GM21528 (cell line): ENCODE results near the gene SLCO1B1.
"Not testable (repeated sequence)": the region's sequence is repeated elsewhere in the genome, so short reads cannot be mapped to it uniquely, and the experiment has no call there.

Experiments used
- ATAC-seq: cut with Tn5 transposase; IDR thresholded peaks from one replicate; pipeline ENCODE4 v1.9.1; 2021; ENCODE audit warnings: mild to moderate bottlenecking, moderate library complexity; ENCODE audit not compliant: unreplicated experiment, low FRiP score

The SLCO1B1 gene, protein sequence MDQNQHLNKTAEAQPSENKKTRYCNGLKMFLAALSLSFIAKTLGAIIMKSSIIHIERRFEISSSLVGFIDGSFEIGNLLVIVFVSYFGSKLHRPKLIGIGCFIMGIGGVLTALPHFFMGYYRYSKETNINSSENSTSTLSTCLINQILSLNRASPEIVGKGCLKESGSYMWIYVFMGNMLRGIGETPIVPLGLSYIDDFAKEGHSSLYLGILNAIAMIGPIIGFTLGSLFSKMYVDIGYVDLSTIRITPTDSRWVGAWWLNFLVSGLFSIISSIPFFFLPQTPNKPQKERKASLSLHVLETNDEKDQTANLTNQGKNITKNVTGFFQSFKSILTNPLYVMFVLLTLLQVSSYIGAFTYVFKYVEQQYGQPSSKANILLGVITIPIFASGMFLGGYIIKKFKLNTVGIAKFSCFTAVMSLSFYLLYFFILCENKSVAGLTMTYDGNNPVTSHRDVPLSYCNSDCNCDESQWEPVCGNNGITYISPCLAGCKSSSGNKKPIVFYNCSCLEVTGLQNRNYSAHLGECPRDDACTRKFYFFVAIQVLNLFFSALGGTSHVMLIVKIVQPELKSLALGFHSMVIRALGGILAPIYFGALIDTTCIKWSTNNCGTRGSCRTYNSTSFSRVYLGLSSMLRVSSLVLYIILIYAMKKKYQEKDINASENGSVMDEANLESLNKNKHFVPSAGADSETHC

DNA sequence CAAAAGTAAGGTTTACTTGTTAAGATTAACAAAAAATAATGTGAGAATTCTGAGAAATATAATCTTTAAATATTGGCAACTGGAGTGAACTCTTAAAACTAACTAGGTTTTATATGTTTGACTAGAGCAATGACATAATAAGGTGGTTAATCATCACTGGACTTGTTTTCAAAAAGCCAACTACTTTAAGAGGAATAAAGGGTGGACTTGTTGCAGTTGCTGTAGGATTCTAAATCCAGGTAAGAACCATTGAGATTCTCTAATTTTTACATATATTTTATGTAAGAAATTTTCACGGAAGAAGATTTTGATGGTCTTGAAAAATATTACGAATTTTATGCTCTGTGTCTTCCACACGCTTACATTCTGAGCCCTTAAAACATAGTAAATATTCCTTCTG, at the start of gene SLCO1B1:
Gene SLCO1B1 (plus strand): TSS at position 197 of the 400 bp plus-strand sequence. CDS start 10,381 bp downstream, outside the sequence.
- ATAC-seq, result no peak

- ATAC-seq, result not testable (repeated sequence)
These were observed 46.2 kb upstream of the SLCO1B1 start for GRCh38 chr12:21084753-21085152.

DNA sequence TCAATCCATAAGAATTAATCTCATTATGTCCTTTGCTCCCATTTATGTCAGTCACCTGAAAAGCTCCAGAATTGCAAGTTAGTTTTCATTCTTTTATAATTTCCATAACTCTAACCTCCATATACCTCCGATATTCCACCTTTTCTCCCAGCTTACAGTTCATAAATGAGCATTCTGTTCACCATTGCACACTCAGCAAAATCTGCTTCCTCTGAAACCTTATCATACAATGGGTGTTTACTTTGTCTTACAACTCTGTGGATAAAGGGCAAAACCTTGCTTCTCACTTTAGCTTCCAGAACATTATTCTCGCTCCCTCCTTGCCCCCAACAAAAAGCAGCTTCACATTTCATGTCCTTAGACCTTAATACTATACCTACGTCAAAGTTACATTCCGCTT, 19.3 kb upstream of the SLCO1B1 start:
- no peak for ATAC-seq

- ATAC-seq, result no peak
These were observed 17.7 kb upstream of the SLCO1B1 start for GRCh38 chr12:21113266-21113665.

GRCh38 chr12:21117995-21118394, 13.0 kb upstream of the SLCO1B1 start:
- no peak for ATAC-seq

DNA sequence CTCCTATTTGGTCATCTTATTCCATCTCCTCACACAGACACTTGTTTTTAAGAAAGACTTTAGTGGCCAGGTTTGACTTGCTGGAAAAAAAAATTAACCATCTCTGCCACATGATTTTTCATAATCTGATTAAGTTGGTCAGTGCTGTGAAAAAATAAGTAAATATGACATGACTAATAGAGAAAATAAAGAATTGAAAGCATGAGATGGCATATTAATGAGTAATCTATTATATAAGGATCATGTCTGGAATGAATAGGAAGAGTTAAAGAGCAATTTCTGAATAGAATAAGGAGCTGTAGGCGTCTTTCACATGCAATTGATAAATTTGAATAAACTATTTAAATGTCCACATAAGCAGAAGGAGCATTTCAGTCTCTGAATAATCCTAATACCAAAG, 12.2 kb upstream of the SLCO1B1 start:
- no peak for ATAC-seq

- no peak for ATAC-seq
These were observed 1.6 kb upstream of the SLCO1B1 start for GRCh38 chr12:21129351-21129750.

DNA sequence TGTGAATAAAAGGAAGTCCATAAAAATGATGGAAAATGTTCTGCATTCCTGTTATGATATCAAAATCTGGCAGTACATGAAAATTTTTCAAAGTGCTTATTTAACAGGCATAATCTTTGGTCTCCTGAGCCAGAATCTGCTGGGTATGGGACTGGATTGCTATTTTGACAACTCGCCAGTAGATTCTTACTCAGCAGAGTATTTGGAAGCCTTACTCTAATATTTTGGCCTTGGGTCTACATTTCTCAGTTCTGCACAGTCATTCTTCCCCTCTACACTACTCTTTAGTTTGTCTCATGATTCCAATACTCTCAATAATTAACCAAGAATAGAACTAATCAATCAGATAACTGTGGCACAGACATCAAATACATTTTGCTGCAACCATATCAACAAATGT, 1.1 kb upstream of the SLCO1B1 start:
- no peak for ATAC-seq

DNA sequence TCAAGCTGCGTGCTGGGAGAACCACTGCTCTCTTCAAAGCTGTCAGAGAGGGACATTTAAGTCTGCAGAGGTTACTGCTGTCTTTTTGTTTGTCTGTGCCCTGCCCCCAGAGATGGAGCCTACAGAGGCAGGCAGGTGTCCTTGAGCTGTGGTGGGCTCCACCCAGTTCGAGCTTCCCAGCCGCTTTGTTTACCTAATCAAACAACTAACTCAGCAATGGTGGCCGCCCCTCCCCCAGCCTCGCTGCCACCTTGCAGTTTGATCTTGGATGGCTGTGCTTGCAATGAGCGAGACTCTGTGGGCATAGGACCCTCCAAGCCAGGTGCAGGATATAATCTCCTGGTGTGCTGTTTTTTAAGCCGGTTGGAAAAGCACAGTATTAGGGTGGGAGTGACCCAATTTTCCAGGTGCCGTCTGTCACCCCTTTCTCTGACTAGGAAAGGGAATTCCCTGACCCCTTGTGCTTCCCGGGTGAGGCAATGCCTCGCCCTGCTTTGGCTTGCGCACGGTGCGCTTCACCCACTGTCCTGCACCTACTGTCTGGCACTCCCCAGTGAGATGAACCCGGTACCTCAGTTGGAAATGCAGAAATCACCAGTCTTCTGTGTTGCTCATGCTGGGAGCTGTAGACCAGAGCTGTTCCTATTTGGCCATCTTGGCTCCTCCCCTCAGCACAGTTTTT, 6.5 kb downstream of the SLCO1B1 start:
- ATAC-seq, result not testable (repeated sequence)

- no peak for ATAC-seq
These were observed 7.0 kb downstream of the SLCO1B1 start for GRCh38 chr12:21138016-21138415.

DNA sequence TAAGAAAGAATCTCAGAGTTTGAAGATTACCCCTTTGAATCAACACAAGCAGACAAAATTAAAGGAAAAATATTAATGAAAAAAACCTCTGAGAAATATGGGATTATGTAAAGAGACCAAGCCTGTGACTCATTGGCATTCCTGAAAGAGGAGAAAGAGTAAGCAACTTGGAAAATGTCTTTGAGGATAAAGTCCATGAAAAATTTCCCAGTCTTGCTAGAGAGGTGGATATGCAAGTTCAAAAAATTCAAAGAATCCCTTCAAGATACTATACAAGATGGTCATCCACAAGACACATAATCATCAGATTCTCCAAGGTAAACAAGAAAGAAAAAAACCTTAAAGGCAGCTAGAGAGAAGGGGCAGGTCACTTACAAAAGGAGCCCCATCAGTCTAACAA, 13.3 kb downstream of the SLCO1B1 start:
- ATAC-seq, result no peak

DNA sequence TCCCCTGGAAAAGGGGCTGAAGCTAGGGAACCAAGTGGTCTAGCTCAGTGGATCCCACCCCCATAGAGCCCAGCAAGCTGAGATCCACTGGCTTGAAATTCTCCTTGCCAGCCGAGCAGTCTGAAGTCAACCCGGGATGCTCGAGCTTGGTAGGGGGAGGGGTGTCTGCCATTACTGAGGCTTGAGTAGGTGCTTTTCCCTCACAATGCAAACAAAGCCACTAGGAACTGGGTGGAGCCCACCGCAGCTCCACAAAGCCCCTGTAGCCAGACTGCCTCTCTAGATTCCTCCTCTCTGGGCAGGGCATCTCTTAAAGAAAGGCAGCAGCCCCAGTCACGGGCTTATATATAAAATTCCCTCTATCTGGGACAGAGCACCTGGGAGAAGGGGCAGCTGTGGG, 18.9 kb downstream of the SLCO1B1 start:
- not testable (repeated sequence) for ATAC-seq

DNA sequence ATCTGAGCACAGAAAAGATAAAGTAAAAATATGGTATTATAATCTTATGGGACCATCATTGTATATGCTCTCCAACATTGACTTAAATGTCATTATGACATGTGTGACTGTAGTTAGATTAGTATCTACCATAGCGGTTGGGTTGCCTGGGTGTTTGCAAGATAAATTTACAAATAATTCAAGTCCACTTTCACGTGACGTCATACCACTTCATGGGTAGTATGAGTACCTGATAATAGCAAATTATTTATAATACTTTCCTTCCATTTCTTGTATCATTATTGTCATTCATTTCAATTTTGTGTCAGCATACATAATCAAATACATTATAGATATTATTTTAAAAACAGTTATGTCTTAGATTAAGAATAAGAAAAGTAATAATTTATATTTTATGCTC, 20.2 kb downstream of the SLCO1B1 start:
- no peak for ATAC-seq

- ATAC-seq, result no peak
These were observed 24.7 kb downstream of the SLCO1B1 start for GRCh38 chr12:21155522-21156351.

- ATAC-seq, result no peak
These were observed 34.1 kb downstream of the SLCO1B1 start for GRCh38 chr12:21165048-21165447.

- peak; percentile 72 for ATAC-seq
These were observed 39.0 kb downstream of the SLCO1B1 start for GRCh38 chr12:21169878-21170472.

DNA sequence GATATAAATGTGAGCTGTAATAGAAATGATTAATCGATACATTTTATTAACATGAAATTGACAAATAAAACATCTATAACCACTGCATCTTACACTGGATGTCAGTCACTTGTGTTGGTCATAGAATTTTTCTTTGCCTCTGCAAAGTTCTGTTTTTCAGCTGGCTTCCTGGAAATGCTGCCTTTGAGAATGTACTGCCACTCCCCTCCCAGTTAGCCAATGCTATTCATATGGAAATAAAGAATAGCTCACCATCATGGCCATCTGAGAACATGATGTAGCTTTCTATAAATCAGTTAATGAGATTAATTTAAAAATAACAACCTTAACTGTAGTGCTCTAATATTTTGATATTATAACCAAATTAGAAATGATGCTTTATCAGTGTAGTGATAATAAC, 41.1 kb downstream of the SLCO1B1 start:
- ATAC-seq, result no peak

GRCh38 chr12:21183721-21184275, 52.8 kb downstream of the SLCO1B1 start:
- ATAC-seq, result no peak

- no peak for ATAC-seq
These were observed 59.0 kb downstream of the SLCO1B1 start for GRCh38 chr12:21190016-21190415.

- not testable (repeated sequence) for ATAC-seq
These were observed 83.4 kb downstream of the SLCO1B1 start for GRCh38 chr12:21214433-21214832.
